ENCODE results near the gene GAA.

DNA sequence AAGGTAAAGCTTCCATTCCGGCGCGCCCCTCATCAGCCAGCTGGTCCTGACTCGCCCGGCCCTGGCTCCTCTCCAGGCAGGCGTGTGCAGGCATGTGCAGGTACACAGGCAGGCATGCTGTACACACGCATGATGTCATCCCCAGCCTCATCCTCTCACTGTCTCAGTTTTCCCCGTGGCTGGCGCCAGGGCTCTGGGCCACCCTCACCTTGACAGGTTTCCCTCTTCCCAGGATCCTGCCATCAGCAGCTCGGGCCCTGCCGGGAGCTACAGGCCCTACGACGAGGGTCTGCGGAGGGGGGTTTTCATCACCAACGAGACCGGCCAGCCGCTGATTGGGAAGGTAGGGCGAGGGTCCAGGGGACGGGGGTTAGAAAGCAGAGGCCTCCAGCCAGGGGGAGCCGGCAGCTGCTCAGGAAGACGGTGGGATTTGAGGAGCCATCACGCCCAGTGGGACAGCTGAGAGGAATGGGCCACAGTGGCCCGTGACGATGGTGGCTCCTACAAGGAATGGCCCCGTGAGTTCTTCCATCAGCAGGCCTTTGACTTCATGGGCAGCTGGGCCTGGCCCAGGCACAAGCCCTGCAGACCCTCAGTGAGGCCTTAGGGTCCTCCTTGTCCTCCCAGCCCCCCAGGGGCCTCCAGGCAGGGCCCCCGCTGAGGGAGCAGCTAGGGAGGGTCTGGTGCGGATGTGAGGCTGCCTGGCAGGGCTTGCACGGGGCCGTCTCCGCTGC, 8.5 kb downstream of the GAA start:
- TF ChIP-seq, protein P1, sequence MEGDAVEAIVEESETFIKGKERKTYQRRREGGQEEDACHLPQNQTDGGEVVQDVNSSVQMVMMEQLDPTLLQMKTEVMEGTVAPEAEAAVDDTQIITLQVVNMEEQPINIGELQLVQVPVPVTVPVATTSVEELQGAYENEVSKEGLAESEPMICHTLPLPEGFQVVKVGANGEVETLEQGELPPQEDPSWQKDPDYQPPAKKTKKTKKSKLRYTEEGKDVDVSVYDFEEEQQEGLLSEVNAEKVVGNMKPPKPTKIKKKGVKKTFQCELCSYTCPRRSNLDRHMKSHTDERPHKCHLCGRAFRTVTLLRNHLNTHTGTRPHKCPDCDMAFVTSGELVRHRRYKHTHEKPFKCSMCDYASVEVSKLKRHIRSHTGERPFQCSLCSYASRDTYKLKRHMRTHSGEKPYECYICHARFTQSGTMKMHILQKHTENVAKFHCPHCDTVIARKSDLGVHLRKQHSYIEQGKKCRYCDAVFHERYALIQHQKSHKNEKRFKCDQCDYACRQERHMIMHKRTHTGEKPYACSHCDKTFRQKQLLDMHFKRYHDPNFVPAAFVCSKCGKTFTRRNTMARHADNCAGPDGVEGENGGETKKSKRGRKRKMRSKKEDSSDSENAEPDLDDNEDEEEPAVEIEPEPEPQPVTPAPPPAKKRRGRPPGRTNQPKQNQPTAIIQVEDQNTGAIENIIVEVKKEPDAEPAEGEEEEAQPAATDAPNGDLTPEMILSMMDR (IDR thresholded peaks at IDR 0.05), result no peak
- TF ChIP-seq EZH2 (IDR thresholded peaks at IDR 0.05; ENCODE audit: borderline replicate concordance, insufficient read depth, low read depth, low read length, poor library complexity, severe bottlenecking), result no peak

All from B cell (primary cell).